K562 (cell line): Measurements from ENCODE around the gene DEDD2. TPM values are rescaled to one million over a fixed set of nuclear protein-coding genes. Genes with fewer than 3 reads are reported as not detected.

ENCODE experiments used
- KAT2B ChIP-seq: IDR thresholded peaks from one replicate; pipeline ENCODE4 v1.6.1; 2012; ENCODE audit warnings: low read depth, mild to moderate bottlenecking, control low read depth, inconsistent platforms, low read length, moderate library complexity
- MYC ChIP-seq, 2 experiments: fragments of 250-450 bp in 1 of 2; sonication (Bioruptor Pico) in 1 of 2; IDR thresholded peaks; 2 replicates each; pipeline versions ENCODE4 v1.5.1 to v1.6.1; 2012 to 2021; ENCODE audit warnings: low read depth in 2 of 2, borderline replicate concordance in 1 of 2, improper control_type of control experiment in 1 of 2, low read length in 1 of 2, mild to moderate bottlenecking in 1 of 2, moderate library complexity in 1 of 2
- SLC30A9 ChIP-seq: fragments of 250-450 bp; sonication (Bioruptor Pico); IDR thresholded peaks from 2 replicates; pipeline ENCODE4 v1.8.0; 2022; ENCODE audit warnings: mild to moderate bottlenecking, moderate library complexity
- SMAD4 ChIP-seq: fragments of 250-450 bp; sonication (Bioruptor Pico); conservative IDR thresholded peaks from 2 replicates; pipeline ENCODE4 v1.8.0; 2021; ENCODE audit warnings: inconsistent platforms, mild to moderate bottlenecking, moderate library complexity
- SPI1 ChIP-seq: IDR thresholded peaks from 2 replicates; pipeline ENCODE4 v1.6.1; 2011; ENCODE audit warnings: low read depth, low read length, control low read depth, borderline replicate concordance
- ZNF76 ChIP-seq: fragments of 250-450 bp; sonication (Bioruptor Pico); IDR thresholded peaks from 2 replicates; pipeline ENCODE4 v1.4.0; 2020; ENCODE audit warnings: mild to moderate bottlenecking, moderate library complexity, borderline replicate concordance
- polyA plus RNA-seq, 8 experiments: library from polyadenylated mRNA; depleted of rRNA in 4 of 8; stranded (reverse) in 5 of 8; unstranded in 3 of 8; fragments of >200 nt; fragmentation: Nextera tagmentation in 2 of 8; fragmentation: Illumina TruSeq in 1 of 8; extraction: Ambion mirVana in 2 of 8; extraction: Trizol in 1 of 8; gene quantifications; 2 replicates each; pipeline versions ENCODE4 v1.2.1 to v1.2.3, GENCODE V29; 2011 to 2014; ENCODE audit warnings: inconsistent platforms in 1 of 8, missing spikeins in 1 of 8
- total RNA-seq, 7 experiments: library from RNA; depleted of rRNA in 6 of 7; stranded (reverse); fragments of >200 nt in 6 of 7; fragmentation: Illumina TruSeq in 2 of 7; extraction: Trizol in 2 of 7; gene quantifications; 2 replicates each; pipeline versions ENCODE4 v1.2.1 to v1.2.3, GENCODE V29; 2011 to 2021; ENCODE audit warnings: low replicate concordance in 1 of 7
- TF ChIP-seq, protein P1 (sequence below): fragments of 450-650 bp; IDR thresholded peaks from 2 replicates; pipeline ENCODE4 v1.7.0; 2016; ENCODE audit warnings: borderline replicate concordance

DEDD2 gene
- total and polyA plus RNA-seq, 9 of the 15 experiments (the other 6 are each of a cell fraction or from before 2014, with no cell fraction given): 4.3 to 43.0 (median 29.2) TPM

DNA sequence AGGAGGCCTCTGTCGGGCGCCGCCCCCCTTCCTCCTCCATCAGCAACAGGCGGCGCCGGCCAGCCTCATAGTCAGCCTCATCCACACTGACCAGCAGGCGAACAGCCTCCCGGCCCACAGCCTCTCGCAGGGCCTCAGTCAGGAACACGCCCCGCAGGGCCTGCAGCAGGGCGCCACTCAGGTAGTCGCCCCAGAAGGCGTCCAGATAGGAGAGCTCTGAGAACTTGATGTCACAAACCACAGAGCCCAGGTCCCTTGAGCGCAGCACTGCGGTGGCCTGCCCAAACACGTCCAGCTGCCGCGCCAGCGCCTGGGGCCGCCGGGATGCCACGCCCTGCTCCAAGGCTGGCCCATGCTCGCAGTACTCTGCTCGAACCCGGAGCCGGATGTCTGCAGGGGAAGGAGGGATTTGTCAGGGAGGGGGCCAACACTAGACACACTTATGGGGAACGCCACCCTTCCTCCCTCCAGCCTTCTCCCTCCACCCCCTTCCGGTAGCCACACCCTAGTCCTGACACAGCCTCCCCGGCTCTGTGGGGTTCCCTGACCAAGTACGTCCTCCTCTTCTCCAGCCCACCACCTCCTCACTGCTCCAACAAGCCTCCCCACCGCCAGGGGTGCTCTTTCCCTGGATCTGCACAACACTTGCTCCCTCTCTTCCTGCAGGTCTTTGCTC lies 17.9 kb downstream of the DEDD2 start (continued):
- peak; percentile 62 for TF ChIP-seq SMAD4
- TF ChIP-seq, protein P1, sequence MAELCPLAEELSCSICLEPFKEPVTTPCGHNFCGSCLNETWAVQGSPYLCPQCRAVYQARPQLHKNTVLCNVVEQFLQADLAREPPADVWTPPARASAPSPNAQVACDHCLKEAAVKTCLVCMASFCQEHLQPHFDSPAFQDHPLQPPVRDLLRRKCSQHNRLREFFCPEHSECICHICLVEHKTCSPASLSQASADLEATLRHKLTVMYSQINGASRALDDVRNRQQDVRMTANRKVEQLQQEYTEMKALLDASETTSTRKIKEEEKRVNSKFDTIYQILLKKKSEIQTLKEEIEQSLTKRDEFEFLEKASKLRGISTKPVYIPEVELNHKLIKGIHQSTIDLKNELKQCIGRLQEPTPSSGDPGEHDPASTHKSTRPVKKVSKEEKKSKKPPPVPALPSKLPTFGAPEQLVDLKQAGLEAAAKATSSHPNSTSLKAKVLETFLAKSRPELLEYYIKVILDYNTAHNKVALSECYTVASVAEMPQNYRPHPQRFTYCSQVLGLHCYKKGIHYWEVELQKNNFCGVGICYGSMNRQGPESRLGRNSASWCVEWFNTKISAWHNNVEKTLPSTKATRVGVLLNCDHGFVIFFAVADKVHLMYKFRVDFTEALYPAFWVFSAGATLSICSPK: no peak
- TF ChIP-seq MYC (IDR thresholded peaks at IDR 0.05; ENCODE audit: low read depth, low read length): peak; percentile 65
- no peak for TF ChIP-seq MYC (CRISPR knock-in tag; IDR thresholded peaks at IDR 0.05; ENCODE audit: borderline replicate concordance, low read depth)
- TF ChIP-seq KAT2B: no peak
- no peak for TF ChIP-seq ZNF76
- TF ChIP-seq SLC30A9 (CRISPR knock-in tag): no peak
- 0 out of 2 replicates have a peak, but pooled peaks have one; percentile 15 for TF ChIP-seq SPI1
